DND-41 (cell line): ENCODE results near the gene PAX1.

ENCODE experiments used
- CTCF ChIP-seq: IDR thresholded peaks from 2 replicates; pipeline ENCODE4 v1.5.1; 2012; ENCODE audit warnings: borderline replicate concordance, low read length, moderate library complexity, mild to moderate bottlenecking; ENCODE audit not compliant: poor library complexity, severe bottlenecking; ENCODE audit errors: extremely low read depth
- EZH2 ChIP-seq: IDR thresholded peaks from 3 replicates; pipeline ENCODE4 v1.6.1; 2012; ENCODE audit warnings: borderline replicate concordance, low read depth, mild to moderate bottlenecking, moderate library complexity, low read length, inconsistent platforms; ENCODE audit not compliant: severe bottlenecking

- no peak for TF ChIP-seq CTCF
- no peak for TF ChIP-seq EZH2
Measured at GRCh38 chr20:21707267-21707666, 1.8 kb downstream of the PAX1 start.
